Endometrium (tissue), 2 donors: ENCODE measurements around the gene CD109.

Experiments
- FAIRE-seq: peaks from 2 replicates; lab custom pipeline; 2012; peaks lifted over from hg19 to GRCh38; lab: Jason Lieb, UNC
- donor health status: control.
- donor health status: control.

The CD109 gene

DNA sequence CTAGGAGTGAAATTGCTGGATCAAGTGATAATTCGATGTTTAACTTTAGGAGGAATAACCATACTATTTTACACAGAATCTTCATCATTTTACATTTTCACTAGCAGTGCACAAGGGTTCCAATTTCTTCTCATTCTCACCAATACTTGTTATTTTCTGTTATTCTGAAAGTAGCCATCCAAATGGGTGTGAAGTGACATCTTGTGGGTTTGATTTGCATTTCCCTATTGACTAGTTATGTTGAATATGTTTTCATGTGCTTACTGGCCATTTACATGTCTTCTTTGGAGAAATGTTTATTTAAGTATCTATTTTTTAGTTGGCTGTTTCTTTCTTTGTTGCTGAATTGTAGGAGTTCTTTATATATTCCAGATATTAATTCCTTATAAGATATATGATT lies 164.3 kb downstream of the CD109 start:
- no peak for FAIRE-seq

DNA sequence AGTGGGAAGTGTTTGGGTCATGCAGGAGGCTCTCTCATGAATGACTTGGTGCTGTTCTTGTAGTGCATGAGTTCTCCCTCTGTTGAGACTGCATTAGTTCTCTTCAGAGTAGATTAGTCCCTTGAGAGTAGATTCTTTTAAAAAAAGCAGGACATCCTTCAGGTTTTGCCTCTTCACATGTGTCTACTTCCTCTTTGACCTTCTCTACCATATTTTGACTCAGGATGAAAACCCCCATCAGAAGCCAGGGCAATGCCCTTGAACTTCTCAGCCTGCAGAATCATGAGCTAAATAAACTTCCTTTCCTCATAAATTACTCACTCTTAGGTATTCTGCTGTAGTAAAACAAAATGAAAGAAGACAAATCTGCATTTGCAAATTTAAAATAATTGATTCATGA lies 170.3 kb downstream of the CD109 start:
- no peak for FAIRE-seq

DNA sequence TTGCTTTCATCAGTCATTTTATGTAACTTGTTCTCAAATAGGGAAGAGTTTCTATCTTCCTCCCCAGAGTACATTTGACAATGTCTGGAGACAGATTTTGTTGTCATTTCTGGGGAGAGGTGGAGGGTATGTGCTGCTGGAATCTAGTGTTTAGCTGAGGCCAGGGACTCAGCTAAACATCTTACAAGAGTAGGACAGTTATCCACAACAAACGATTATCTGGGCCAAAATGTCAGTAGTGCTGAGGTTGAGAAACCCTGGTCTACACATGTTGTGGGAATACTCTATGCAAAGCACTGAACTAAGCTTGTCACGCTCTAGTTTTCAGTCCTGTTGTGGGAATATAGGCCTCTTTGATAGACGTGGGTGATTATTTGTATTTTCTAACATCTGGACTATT lies 171.4 kb downstream of the CD109 start:
- FAIRE-seq = no peak

DNA sequence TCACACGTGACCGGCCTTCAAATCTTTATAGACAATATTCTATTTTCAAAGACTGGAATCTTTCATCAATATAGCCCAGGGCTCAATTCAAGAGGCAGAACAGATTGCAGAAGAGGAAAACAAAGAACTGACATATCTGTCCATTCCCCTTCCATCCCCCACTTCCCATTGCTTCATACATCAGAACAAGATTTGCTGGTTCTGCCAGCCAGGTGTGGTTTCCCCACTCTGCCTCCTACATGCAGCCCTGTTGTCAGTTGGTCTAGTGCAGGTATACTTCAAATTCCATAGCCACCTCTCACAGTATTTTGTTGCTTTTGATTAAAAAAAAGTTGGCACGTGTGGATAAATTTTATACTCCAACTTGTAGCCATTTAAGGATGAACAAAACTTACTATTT lies 174.9 kb downstream of the CD109 start:
- FAIRE-seq = no peak

DNA sequence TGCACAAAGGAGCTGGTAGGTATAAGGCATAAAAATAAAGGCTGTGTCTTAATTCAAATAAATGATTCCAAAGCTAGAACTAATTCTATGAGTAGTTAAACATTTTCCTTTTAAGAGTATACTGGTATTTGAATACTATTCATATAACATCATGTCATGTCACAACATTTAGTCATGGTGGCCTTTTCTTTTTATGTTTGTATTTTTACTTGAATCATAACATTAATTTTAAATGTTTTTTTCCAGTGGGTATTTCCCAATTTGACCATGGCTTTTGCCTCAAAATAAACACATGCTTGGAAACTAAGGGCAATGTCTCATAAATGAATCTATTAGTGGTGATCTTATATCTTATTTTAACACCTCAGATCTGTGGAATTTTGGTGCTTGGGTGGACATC lies 177.1 kb downstream of the CD109 start:
- FAIRE-seq = no peak
